Ovary (tissue), 9 donors: ENCODE data around the gene PNLIPRP3. TPM values are rescaled to one million over a fixed set of nuclear protein-coding genes. Genes with fewer than 3 reads are reported as not detected.

Source experiments
- DNase-seq, 5 donors: peaks; one replicate each; pipeline ENCODE4 v3.0.0-alpha.2; 2019 to 2020
- H3K27ac ChIP-seq, 2 donors: fragments of 200-600 bp; one replicate each; pipeline versions ENCODE4 v1.5.1 to v1.8.0; 2019 to 2022
- H3K27me3 ChIP-seq: fragments of 200-600 bp; one replicate; pipeline ENCODE4 v1.8.0; 2022
- H3K36me3 ChIP-seq: fragments of 200-600 bp; sonication (generic); one replicate; pipeline ENCODE4 v1.5.1; 2019
- H3K4me1 ChIP-seq: one replicate; pipeline ENCODE4 v1.8.1; 2013; ENCODE audit warnings: mild to moderate bottlenecking, moderate library complexity; ENCODE audit not compliant: insufficient read depth
- H3K4me3 ChIP-seq: fragments of 200-600 bp; sonication (generic); one replicate; pipeline ENCODE4 v1.5.1; 2017
- H3K9me3 ChIP-seq, 2 donors: fragments of 200-600 bp in 1 of 2; sonication (generic) in 1 of 2; one replicate each; pipeline versions ENCODE4 v1.5.1 to v1.8.1; 2013 to 2019; ENCODE audit warnings: mild to moderate bottlenecking in 1 of 2, moderate library complexity in 1 of 2
- CTCF ChIP-seq, 3 donors: fragments of 450-650 bp in 2 of 3; fragments of 200-600 bp in 1 of 3; IDR thresholded peaks; one replicate each; pipeline versions ENCODE4 v1.5.1 to v1.8.0; 2016 to 2022; ENCODE audit warnings: antibody characterized with exemption in 3 of 3, mild to moderate bottlenecking in 1 of 3
- EP300 ChIP-seq: sonication (generic); formaldehyde crosslinking; IDR thresholded peaks from one replicate; pipeline ENCODE4 v1.6.1; 2017; ENCODE audit warnings: antibody characterized with exemption
- POLR2A ChIP-seq: fragments of 450-650 bp; IDR thresholded peaks from one replicate; pipeline ENCODE4 v1.6.1; 2017; ENCODE audit warnings: antibody characterized with exemption, mild to moderate bottlenecking, moderate library complexity
- WGBS, 3 donors: extraction: QIAGEN DNeasy Blood & Tissue Kit in 1 of 3; methylation state at CpG; one replicate each; pipeline versions ENCODE4 v1.1.5 to v1.1.7; 2013 to 2017; 5-methylcytosine and 5-hydroxymethylcytosine counted together
- intact Hi-C, 4 donors: fragments of 100-400 bp; cut with DNase I; formaldehyde crosslinking; loops; one replicate each; pipeline versions ENCODE4 v1.11.0 to v1.15.1; 2022 to 2023
- polyA plus RNA-seq, 2 donors: library from polyadenylated mRNA; stranded (reverse); fragments of 200-250 nt in 1 of 2; fragments of 350-450 nt in 1 of 2; fragmentation: Illumina TruSeq in 1 of 2; extraction: RNeasy Lipid Tissue Mini Kit (QIAGEN cat#74804) in 1 of 2; gene quantifications; one replicate each; pipeline ENCODE4 v1.2.3, GENCODE V29; 2013 to 2014
- total RNA-seq, 7 donors: library from RNA; depleted of rRNA in 2 of 7; stranded (reverse); fragments of >200 nt in 2 of 7; fragmentation: NEBNext Ultra II Directional in 3 of 7; extraction: Animal tissue kit (Norgen Biotek cat#: 25700) in 3 of 7; gene quantifications; one replicate each; pipeline versions ENCODE4 v1.1.0 to v1.2.4, GENCODE V29; 2016 to 2023
- donor health status: DM: no; HTN: no; CAD: no; lungs with moderate emphysema.
- donor health status: DM: no; HTN: no; CAD: no.
- donor health status: Bipolar disorder and iron deficiency.
- donor health status: DM: yes; HTN: yes; CAD: no.
- donor health status: DM: no; HTN: no; CAD: no.
- donor health status: DM: yes; HTN: yes; CAD: no.

Gene PNLIPRP3
- total and polyA plus RNA-seq, 9 donors = not detected

- no peak overlapping the region for H3K4me3 ChIP-seq
- H3K9me3 ChIP-seq = no peaks in the 10 kb centered on the region
- no peak for TF ChIP-seq CTCF (IDR thresholded peaks at IDR 0.05)
- TF ChIP-seq POLR2A = no peak
- TF ChIP-seq EP300 = no peak
- no peaks in the 10 kb centered on the region for H3K27me3 ChIP-seq
- no peaks in the 10 kb centered on the region for H3K4me1 ChIP-seq
- H3K27ac ChIP-seq = no peak overlapping the region
- no peaks in the 10 kb centered on the region for H3K36me3 ChIP-seq
- DNase-seq = no peak
- intact Hi-C loops = no loop called here
These were observed 24.7 kb downstream of the PNLIPRP3 start for GRCh38 chr10:116452338-116452720.

- Histone ChIP-seq H3K36me3 (no peaks in the 10 kb centered on the region), H3K4me3 (no peak overlapping the region), H3K27me3 (no peaks in the 10 kb centered on the region), H3K27ac (no peak overlapping the region), H3K9me3 (no peaks in the 10 kb centered on the region), H3K4me1 (no peaks in the 10 kb centered on the region)
- intact Hi-C loops = no loop called here
- DNase-seq = no peak
- TF ChIP-seq POLR2A (no peak), CTCF (IDR thresholded peaks at IDR 0.05) (no peak), EP300 (no peak)
These were observed 29.8 kb downstream of the PNLIPRP3 start for GRCh38 chr10:116457488-116457887.

- no peak overlapping the region for H3K27ac ChIP-seq
- no peak overlapping the region for H3K4me3 ChIP-seq
- no peak for TF ChIP-seq POLR2A
- TF ChIP-seq EP300 = no peak
- TF ChIP-seq CTCF (IDR thresholded peaks at IDR 0.05) = no peak
- intact Hi-C loops = no loop called here
- no peak for DNase-seq
- WGBS, 3 donors = 87 to 90% (median 87%) methylated on average over 3 of the region's 3 CpGs
- no peaks in the 10 kb centered on the region for H3K4me1 ChIP-seq
- H3K9me3 ChIP-seq = no peaks in the 10 kb centered on the region
- no peaks in the 10 kb centered on the region for H3K27me3 ChIP-seq
- H3K36me3 ChIP-seq = no peaks in the 10 kb centered on the region
These were observed 32.6 kb downstream of the PNLIPRP3 start for GRCh38 chr10:116460219-116460618.

- Histone ChIP-seq H3K9me3 (no peaks in the 10 kb centered on the region), H3K4me1 (no peaks in the 10 kb centered on the region), H3K4me3 (no peak overlapping the region), H3K27ac (no peak overlapping the region), H3K36me3 (no peaks in the 10 kb centered on the region), H3K27me3 (no peaks in the 10 kb centered on the region)
- no peak for DNase-seq
- intact Hi-C loops = no loop called here
- WGBS, 3 donors = 42 to 50% (median 45%) methylated on average over 1 of the region's 1 CpG
- TF ChIP-seq POLR2A (no peak), CTCF (IDR thresholded peaks at IDR 0.05) (no peak), EP300 (no peak)
These were observed 34.0 kb downstream of the PNLIPRP3 start for GRCh38 chr10:116461680-116462079.

- Histone ChIP-seq H3K36me3 (no peaks in the 10 kb centered on the region), H3K27ac (no peak overlapping the region), H3K9me3 (no peaks in the 10 kb centered on the region), H3K4me1 (no peaks in the 10 kb centered on the region), H3K27me3 (no peaks in the 10 kb centered on the region), H3K4me3 (no peak overlapping the region)
- no peak for DNase-seq
- no peak for TF ChIP-seq EP300
- TF ChIP-seq POLR2A = no peak
- intact Hi-C loops = no loop called here
- 55 to 66% (median 59%) methylated on average over 2 of the region's 2 CpGs for WGBS, 3 donors
These were observed 36.6 kb downstream of the PNLIPRP3 start for GRCh38 chr10:116464257-116464656.
